HCT116 (cell line): ENCODE data around the gene SEMA6A. TPM values are rescaled to one million over a fixed set of nuclear protein-coding genes. Genes with fewer than 3 reads are reported as not detected.

Source experiments
- ATAC-seq: fragments of 200-7000 bp; cut with Tn5 transposase; 2 replicates; pipeline ENCODE4 v1.9.1; 2020; ENCODE audit warnings: mild to moderate bottlenecking, moderate library complexity
- BruUV-seq: library from RNA; stranded (reverse); fragments of 400-500 nt; replicated peaks from 2 replicates; lab custom pipeline; 2021; lab: Mats Ljungman, UMichigan
- CTCF ChIA-PET: fragments of 300-600 bp; sonication (Branson Sonifier 250); formaldehyde crosslinking; loops from one replicate; lab custom pipeline; 2021; ENCODE audit warnings: antibody characterized with exemption; lab: Charles Lee
- POLR2A ChIA-PET: fragments of 300-600, 350-600 bp; sonication (Branson Sonifier 250); formaldehyde crosslinking; loops from one replicate; lab custom pipeline; 2021; ENCODE audit warnings: antibody characterized with exemption; lab: Charles Lee
- RAD21 ChIA-PET, 2 experiments: fragments of 300-600 bp; sonication (Branson Sonifier 250); formaldehyde crosslinking; loops; one replicate each; lab custom pipeline; 2023; ENCODE audit warnings: low total read pairs in 2 of 2; ENCODE audit not compliant: uncharacterized antibody in 2 of 2, unreplicated experiment in 2 of 2, low non-redundant PET in 1 of 2; lab: Charles Lee
- DNase-seq: peaks from one replicate; pipeline ENCODE4 v3.0.0-alpha.2; 2010; ENCODE audit warnings: low read depth, low spot score
- H2AFZ ChIP-seq: fragments of 200-600 bp; shearing (Covaris generic), sonication (generic); 2 replicates; pipeline ENCODE4 v1.6.1; 2017; ENCODE audit warnings: low read depth, mixed run types, mixed read lengths, antibody characterized with exemption, low read length; ENCODE audit not compliant: poor library complexity, severe bottlenecking
- H3K27ac ChIP-seq: 2 replicates; pipeline ENCODE4 v1.5.1; 2012; ENCODE audit warnings: low read depth, low read length
- H3K27me3 ChIP-seq: fragments of 200-600 bp; sonication (generic); 2 replicates; pipeline ENCODE4 v1.6.1; 2016; ENCODE audit warnings: mixed run types, low read length, mixed read lengths; ENCODE audit not compliant: insufficient read depth
- H3K36me3 ChIP-seq, 2 experiments: fragments of 200-500 bp in 1 of 2; fragments of 200-600 bp in 1 of 2; sonication (Bioruptor generic) in 1 of 2; sonication (generic) in 1 of 2; 2 replicates each; pipeline versions ENCODE4 v1.5.1 to v1.6.1; 2014 to 2016; ENCODE audit warnings: low read length in 2 of 2, inconsistent platforms in 1 of 2, mixed read lengths in 1 of 2, mixed run types in 1 of 2; ENCODE audit not compliant: insufficient read depth in 2 of 2, control insufficient read depth in 1 of 2
- H3K4me1 ChIP-seq, 2 experiments: fragments of 200-600 bp in 1 of 2; sonication (generic) in 1 of 2; 2 replicates each; pipeline versions ENCODE4 v1.5.1 to v1.6.1; 2012 to 2017; ENCODE audit warnings: low read length in 2 of 2, inconsistent platforms in 1 of 2, mild to moderate bottlenecking in 1 of 2, mixed read lengths in 1 of 2, mixed run types in 1 of 2, moderate library complexity in 1 of 2; ENCODE audit not compliant: insufficient read depth in 2 of 2, control insufficient read depth in 1 of 2
- H3K4me2 ChIP-seq: fragments of 200-600 bp; sonication (generic); 2 replicates; pipeline ENCODE4 v1.6.1; 2017; ENCODE audit warnings: mixed run types, low read length, mixed read lengths
- H3K4me3 ChIP-seq, 2 experiments: fragments of 200-600 bp in 1 of 2; sonication (generic) in 1 of 2; replicated peaks in 1 of 2; 2 replicates each; pipeline ENCODE4 v1.5.1; 2011 to 2016; ENCODE audit warnings: low read length in 2 of 2, control low read depth in 1 of 2, low read depth in 1 of 2, mild to moderate bottlenecking in 1 of 2, mixed read lengths in 1 of 2, mixed run types in 1 of 2
- H3K79me2 ChIP-seq: fragments of 200-600 bp; sonication (generic); 2 replicates; pipeline ENCODE4 v1.6.1; 2017; ENCODE audit warnings: mild to moderate bottlenecking, mixed run types, low read length, moderate library complexity, mixed read lengths; ENCODE audit not compliant: insufficient read depth
- H3K9ac ChIP-seq: fragments of 200-600 bp; sonication (generic); 2 replicates; pipeline ENCODE4 v1.6.1; 2016; ENCODE audit warnings: low read length, mixed read lengths
- H3K9me2 ChIP-seq: fragments of 200-600 bp; sonication (generic), shearing (Covaris generic); 2 replicates; pipeline ENCODE4 v1.6.1; 2017; ENCODE audit warnings: mixed run types, mild to moderate bottlenecking, moderate library complexity; ENCODE audit not compliant: insufficient read depth
- H3K9me3 ChIP-seq, 2 experiments: fragments of 200-500 bp in 1 of 2; fragments of 200-600 bp in 1 of 2; sonication (Bioruptor generic) in 1 of 2; sonication (generic) in 1 of 2; 2 replicates each; pipeline ENCODE4 v1.6.1; 2014 to 2017; ENCODE audit warnings: low read length in 2 of 2, mixed read lengths in 2 of 2, inconsistent platforms in 1 of 2, low read depth in 1 of 2, mild to moderate bottlenecking in 1 of 2, mixed run types in 1 of 2, moderate library complexity in 1 of 2; ENCODE audit not compliant: control insufficient read depth in 1 of 2, insufficient read depth in 1 of 2
- H4K20me1 ChIP-seq: fragments of 200-600 bp; sonication (generic), shearing (Covaris generic); 2 replicates; pipeline ENCODE4 v1.6.1; 2017; ENCODE audit warnings: mixed run types, mild to moderate bottlenecking, moderate library complexity; ENCODE audit not compliant: insufficient read depth
- CEBPB ChIP-seq: IDR thresholded peaks from 2 replicates; pipeline ENCODE4 v1.6.1; 2012; ENCODE audit warnings: low read depth
- EGR1 ChIP-seq: IDR thresholded peaks from 2 replicates; pipeline ENCODE4 v1.6.1; 2012; ENCODE audit warnings: low read depth
- EZH2phosphoT487 ChIP-seq: fragments of 200-600 bp; IDR thresholded peaks from 2 replicates; pipeline ENCODE4 v1.6.1; 2018; ENCODE audit warnings: antibody characterized with exemption, borderline replicate concordance
- JUND ChIP-seq: IDR thresholded peaks from 2 replicates; pipeline ENCODE4 v1.6.1; 2012
- POLR2A ChIP-seq: IDR thresholded peaks from 2 replicates; pipeline ENCODE4 v1.7.0; 2011; ENCODE audit warnings: borderline replicate concordance; ENCODE audit not compliant: insufficient read depth, insufficient read length; ENCODE audit errors: extremely low read depth
- POLR2AphosphoS5 ChIP-seq: IDR thresholded peaks from 2 replicates; pipeline ENCODE4 v1.6.1; 2011; ENCODE audit warnings: mild to moderate bottlenecking, low read depth, low read length, moderate library complexity
- RAD21 ChIP-seq: IDR thresholded peaks from 2 replicates; pipeline ENCODE4 v1.6.1; 2012; ENCODE audit warnings: low read depth, mild to moderate bottlenecking
- SP1 ChIP-seq: IDR thresholded peaks from 2 replicates; pipeline ENCODE4 v1.6.1; 2012; ENCODE audit warnings: low read depth
- SRF ChIP-seq: IDR thresholded peaks from 2 replicates; pipeline ENCODE4 v1.6.1; 2012; ENCODE audit warnings: low read depth
- TCF7L2 ChIP-seq: IDR thresholded peaks from 2 replicates; pipeline ENCODE4 v1.7.0; 2011; ENCODE audit warnings: borderline replicate concordance, inconsistent platforms; ENCODE audit not compliant: insufficient read depth, insufficient read length; ENCODE audit errors: extremely low read depth
- YY1 ChIP-seq: IDR thresholded peaks from 2 replicates; pipeline ENCODE4 v1.6.1; 2011; ENCODE audit warnings: low read length, low read depth, moderate library complexity, mild to moderate bottlenecking; ENCODE audit not compliant: insufficient replicate concordance; ENCODE audit errors: extremely low read depth
- ZFX ChIP-seq: fragments of 450-650 bp; IDR thresholded peaks from 2 replicates; pipeline ENCODE4 v1.6.1; 2017
- intact Hi-C: fragments of 100-400 bp; cut with micrococcal nuclease; formaldehyde crosslinking; loops from 2 replicates; pipeline ENCODE4 v1.10.0; 2022
- total RNA-seq: library from RNA; stranded (reverse); gene quantifications from one replicate; pipeline ENCODE4 v1.2.1, GENCODE V29; 2021; ENCODE audit not compliant: unreplicated experiment
- TF ChIP-seq, protein P1 (sequence below): IDR thresholded peaks from 2 replicates; pipeline ENCODE4 v1.6.1; 2012
- TF ChIP-seq, protein P2 (sequence below), 3 experiments: fragments of 200-600 bp in 1 of 3; sonication (generic) in 1 of 3; IDR thresholded peaks in 2 of 3; conservative IDR thresholded peaks in 1 of 3; 2 replicates each; pipeline ENCODE4 v1.5.1; 2012 to 2017; ENCODE audit warnings: low read depth in 2 of 3, low read length in 2 of 3, antibody characterized with exemption in 1 of 3, borderline replicate concordance in 1 of 3, control low read depth in 1 of 3, mild to moderate bottlenecking in 1 of 3, mixed read lengths in 1 of 3, mixed run types in 1 of 3, moderate library complexity in 1 of 3; ENCODE audit not compliant: insufficient read depth in 1 of 3

The SEMA6A gene
- total RNA-seq, 1 experiment from 2014 or later, result 6.7 TPM

DNA sequence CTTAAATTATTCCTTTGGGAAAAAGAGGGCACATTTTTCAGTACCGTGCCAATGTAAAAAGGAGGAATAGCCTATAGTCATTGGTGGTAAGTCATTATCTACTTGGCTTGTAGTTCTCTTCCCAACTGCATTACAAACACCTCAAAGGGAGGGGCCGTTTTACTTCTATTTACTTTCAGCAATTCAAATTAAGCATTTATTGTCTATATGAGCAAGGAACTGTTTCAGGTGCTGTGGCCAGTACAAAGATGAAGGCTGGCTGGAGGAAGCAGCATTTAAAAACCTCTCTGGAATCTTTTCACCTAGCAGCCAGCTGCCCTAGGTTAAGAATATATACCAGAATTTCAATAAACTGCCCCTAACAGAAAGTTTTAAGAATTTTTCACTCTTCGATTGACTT, 48.9 kb downstream of the SEMA6A start:
- H3K27me3 ChIP-seq, result no peaks in the 10 kb centered on the region
- no peak overlapping the region for H2AFZ ChIP-seq
- CTCF ChIA-PET, result no interaction called here
- H3K9ac ChIP-seq, result no peak overlapping the region
- H4K20me1 ChIP-seq, result no peaks in the 10 kb centered on the region
- H3K9me2 ChIP-seq, result no peaks in the 10 kb centered on the region
- no peaks in the 10 kb centered on the region for H3K4me1 ChIP-seq
- H3K9me3 ChIP-seq, result no peaks in the 10 kb centered on the region
- no peaks in the 10 kb centered on the region for H3K36me3 ChIP-seq
- ATAC-seq, result no peak
- RAD21 ChIA-PET, result no interaction called here
- H3K4me3 ChIP-seq, result no peak overlapping the region
- intact Hi-C loops, result no loop called here
- POLR2A ChIA-PET, result no interaction called here
- BruUV-seq, result no TSS peak
- no peak for TF ChIP-seq EGR1
- TF ChIP-seq POLR2AphosphoS5, result no peak
- no peak for TF ChIP-seq TCF7L2
- no peak for TF ChIP-seq JUND
- TF ChIP-seq EZH2phosphoT487, result no peak
- DNase-seq, result no peak
- H3K27ac ChIP-seq, result no peak overlapping the region
- no peak overlapping the region for H3K4me2 ChIP-seq
- H3K79me2 ChIP-seq, result no peaks in the 10 kb centered on the region

DNA sequence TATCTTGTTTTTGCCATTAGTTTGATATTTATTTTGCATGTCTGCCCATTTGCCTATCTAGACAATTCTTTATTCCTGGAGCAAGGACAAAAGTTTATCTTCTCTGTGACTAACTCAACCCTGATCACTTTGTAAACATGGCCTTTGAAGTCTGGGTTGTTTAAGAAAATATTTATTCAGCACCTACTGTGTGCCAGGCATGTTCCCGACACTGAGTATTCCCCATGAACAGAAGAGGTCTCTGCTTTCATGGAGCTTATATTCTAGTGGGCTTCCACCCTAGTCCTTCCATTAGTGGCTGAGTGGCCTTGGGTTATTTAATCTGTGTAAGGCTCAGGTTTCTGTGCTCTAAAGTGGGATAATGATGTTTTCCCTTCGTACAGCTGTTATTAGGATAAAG, 49.7 kb downstream of the SEMA6A start:
- no peaks in the 10 kb centered on the region for H3K9me3 ChIP-seq
- no peak overlapping the region for H2AFZ ChIP-seq
- no peak overlapping the region for H3K9ac ChIP-seq
- ChIA-PET POLR2A (no interaction called here), RAD21 (no interaction called here)
- no peak overlapping the region for H3K4me2 ChIP-seq
- no peaks in the 10 kb centered on the region for H3K9me2 ChIP-seq
- intact Hi-C loops, result no loop called here
- H3K4me3 ChIP-seq, result no peak overlapping the region
- no peaks in the 10 kb centered on the region for H3K27me3 ChIP-seq
- no peak for TF ChIP-seq SP1
- no peak for TF ChIP-seq JUND
- no peak for TF ChIP-seq CEBPB
- TF ChIP-seq YY1, result no peak
- no peak for TF ChIP-seq RAD21
- TF ChIP-seq SRF, result no peak
- TF ChIP-seq, protein P1, sequence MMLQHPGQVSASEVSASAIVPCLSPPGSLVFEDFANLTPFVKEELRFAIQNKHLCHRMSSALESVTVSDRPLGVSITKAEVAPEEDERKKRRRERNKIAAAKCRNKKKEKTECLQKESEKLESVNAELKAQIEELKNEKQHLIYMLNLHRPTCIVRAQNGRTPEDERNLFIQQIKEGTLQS, result no peak
- no peak for TF ChIP-seq ZFX
- no peak for TF ChIP-seq POLR2A
- TF ChIP-seq, protein P2, sequence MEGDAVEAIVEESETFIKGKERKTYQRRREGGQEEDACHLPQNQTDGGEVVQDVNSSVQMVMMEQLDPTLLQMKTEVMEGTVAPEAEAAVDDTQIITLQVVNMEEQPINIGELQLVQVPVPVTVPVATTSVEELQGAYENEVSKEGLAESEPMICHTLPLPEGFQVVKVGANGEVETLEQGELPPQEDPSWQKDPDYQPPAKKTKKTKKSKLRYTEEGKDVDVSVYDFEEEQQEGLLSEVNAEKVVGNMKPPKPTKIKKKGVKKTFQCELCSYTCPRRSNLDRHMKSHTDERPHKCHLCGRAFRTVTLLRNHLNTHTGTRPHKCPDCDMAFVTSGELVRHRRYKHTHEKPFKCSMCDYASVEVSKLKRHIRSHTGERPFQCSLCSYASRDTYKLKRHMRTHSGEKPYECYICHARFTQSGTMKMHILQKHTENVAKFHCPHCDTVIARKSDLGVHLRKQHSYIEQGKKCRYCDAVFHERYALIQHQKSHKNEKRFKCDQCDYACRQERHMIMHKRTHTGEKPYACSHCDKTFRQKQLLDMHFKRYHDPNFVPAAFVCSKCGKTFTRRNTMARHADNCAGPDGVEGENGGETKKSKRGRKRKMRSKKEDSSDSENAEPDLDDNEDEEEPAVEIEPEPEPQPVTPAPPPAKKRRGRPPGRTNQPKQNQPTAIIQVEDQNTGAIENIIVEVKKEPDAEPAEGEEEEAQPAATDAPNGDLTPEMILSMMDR (IDR thresholded peaks at IDR 0.05 in 2 of 3, conservative IDR thresholded peaks at IDR 0.05 in 1 of 3; ENCODE audit: borderline replicate concordance in 1 of 3, insufficient read depth in 1 of 3, low read depth in 2 of 3, low read length in 2 of 3), result no peak
- TF ChIP-seq, all 23 proteins: peak for 0
- CTCF ChIA-PET, result no interaction called here
- no TSS peak for BruUV-seq
- Histone ChIP-seq H3K4me1 (no peaks in the 10 kb centered on the region), H4K20me1 (no peaks in the 10 kb centered on the region), H3K79me2 (no peaks in the 10 kb centered on the region), H3K36me3 (no peaks in the 10 kb centered on the region), H3K27ac (no peak overlapping the region)
- DNase-seq, result no peak
- ATAC-seq, result no peak
